Esophagus muscularis mucosa (tissue), 4 donors: ENCODE data around the gene KDM5B. TPM values are rescaled to one million over a fixed set of nuclear protein-coding genes. Genes with fewer than 3 reads are reported as not detected.

ENCODE experiments used
- DNase-seq: peaks from one replicate; pipeline ENCODE4 v3.0.0-alpha.2; 2017; ENCODE audit errors: extremely low spot score
- H3K27ac ChIP-seq, 4 donors: fragments of 200-600 bp; sonication (generic); replicated peaks in 1 of 4; 1 replicate in 3 of 4; 2 replicates in 1 of 4; pipeline ENCODE4 v1.5.1; 2016 to 2019; ENCODE audit warnings: mild to moderate bottlenecking in 1 of 4
- H3K27me3 ChIP-seq, 4 donors: fragments of 200-600 bp; sonication (generic); one replicate each; pipeline versions ENCODE4 v1.5.1 to v1.6.0; 2016 to 2019
- H3K36me3 ChIP-seq, 4 donors: fragments of 200-600 bp; sonication (generic); one replicate each; pipeline ENCODE4 v1.5.1; 2016 to 2019
- H3K4me1 ChIP-seq, 4 donors: fragments of 200-600 bp; sonication (generic); one replicate each; pipeline ENCODE4 v1.5.1; 2016 to 2019
- H3K4me3 ChIP-seq, 4 donors: fragments of 200-600 bp; sonication (generic); 1 replicate in 2 of 4; 2 replicates in 2 of 4; pipeline ENCODE4 v1.5.1; 2016 to 2019; ENCODE audit warnings: mild to moderate bottlenecking in 4 of 4, moderate library complexity in 1 of 4
- H3K9me3 ChIP-seq, 4 donors: fragments of 200-600 bp; sonication (generic); 1 replicate in 3 of 4; 2 replicates in 1 of 4; pipeline ENCODE4 v1.5.1; 2016 to 2019
- CTCF ChIP-seq, 3 experiments: fragments of 200-600 bp in 2 of 3; fragments of 450-650 bp in 1 of 3; sonication (generic) in 2 of 3; IDR thresholded peaks; one replicate each; pipeline ENCODE4 v1.5.1; 2017 to 2019; ENCODE audit warnings: antibody characterized with exemption in 3 of 3, mild to moderate bottlenecking in 2 of 3, moderate library complexity in 1 of 3
- EP300 ChIP-seq: sonication (generic); formaldehyde crosslinking; IDR thresholded peaks from one replicate; pipeline ENCODE4 v1.6.1; 2017; ENCODE audit warnings: antibody characterized with exemption
- POLR2A ChIP-seq: fragments of 450-650 bp; IDR thresholded peaks from one replicate; pipeline ENCODE4 v1.6.1; 2017; ENCODE audit warnings: antibody characterized with exemption, moderate library complexity, mild to moderate bottlenecking, low read depth
- POLR2AphosphoS5 ChIP-seq, 2 donors: sonication (generic); formaldehyde crosslinking; IDR thresholded peaks; one replicate each; pipeline ENCODE4 v1.6.1; 2017; ENCODE audit warnings: antibody characterized with exemption in 2 of 2
- WGBS: methylation state at CpG from one replicate; pipeline ENCODE4 v1.1.5; 2018; 5-methylcytosine and 5-hydroxymethylcytosine counted together
- intact Hi-C: fragments of 100-400 bp; cut with DNase I; formaldehyde crosslinking; loops from one replicate; pipeline ENCODE4 v1.15.1; 2023
- small RNA-seq, 3 donors: library from RNA; depleted of rRNA; stranded (forward); fragments of <200 nt; gene quantifications; one replicate each; pipeline ENCODE3, GENCODE V24; 2016
- total RNA-seq, 4 donors: library from RNA; depleted of rRNA; stranded (reverse); fragments of >200 nt; gene quantifications; one replicate each; pipeline versions ENCODE4 v1.1.0 to v1.2.1, GENCODE V29; 2016

The KDM5B gene
- total RNA-seq, 4 donors from 2014 or later = 21.4 to 34.9 (median 31.8) TPM

GRCh38 chr1:202681736-202682420, 126.3 kb downstream of the KDM5B start:
- H3K27me3 ChIP-seq = peaks cover 0 to 53% (median 0%) of the 10 kb centered on the region in 4 donors
- H3K27ac ChIP-seq = no peak overlapping the region
- intact Hi-C loops = no loop called here
- no peak for DNase-seq
- WGBS = 71% methylated on average over 11 of the region's 11 CpGs
- no peak overlapping the region for H3K4me3 ChIP-seq
- no peak for TF ChIP-seq CTCF (IDR thresholded peaks at IDR 0.05)
- no peak for TF ChIP-seq POLR2A
- TF ChIP-seq POLR2AphosphoS5 (IDR thresholded peaks at IDR 0.05) = no peak
- TF ChIP-seq EP300 = no peak
- no peaks in the 10 kb centered on the region for H3K36me3 ChIP-seq
- peaks cover 0 to 4% (median 0%) of the 10 kb centered on the region in 4 donors for H3K9me3 ChIP-seq
- H3K4me1 ChIP-seq = no peaks in the 10 kb centered on the region

GRCh38 chr1:202680586-202681352, 127.5 kb downstream of the KDM5B start:
- Histone ChIP-seq H3K27me3 (peaks cover 0 to 50% (median 0%) of the 10 kb centered on the region in 4 donors), H3K36me3 (no peaks in the 10 kb centered on the region), H3K4me1 (no peaks in the 10 kb centered on the region), H3K9me3 (peaks cover 0 to 4% (median 0%) of the 10 kb centered on the region in 4 donors), H3K27ac (no peak overlapping the region), H3K4me3 (no peak overlapping the region)
- no peak for DNase-seq
- WGBS = 69% methylated on average over 2 of the region's 2 CpGs
- intact Hi-C loops = no loop called here
- TF ChIP-seq POLR2AphosphoS5 (IDR thresholded peaks at IDR 0.05) = no peak
- no peak for TF ChIP-seq EP300
- TF ChIP-seq POLR2A = no peak

- no peak overlapping the region for H3K27ac ChIP-seq
- no peaks in the 10 kb centered on the region for H3K4me1 ChIP-seq
- H3K27me3 ChIP-seq = peaks cover 0 to 40% (median 0%) of the 10 kb centered on the region in 4 donors
- DNase-seq = no peak
- peaks cover 0 to 4% (median 0%) of the 10 kb centered on the region in 4 donors for H3K9me3 ChIP-seq
- TF ChIP-seq POLR2A = no peak
- no peak for TF ChIP-seq POLR2AphosphoS5 (IDR thresholded peaks at IDR 0.05)
- no peak for TF ChIP-seq CTCF (IDR thresholded peaks at IDR 0.05)
- no peak for TF ChIP-seq EP300
- 75% methylated on average over 4 of the region's 4 CpGs for WGBS
- intact Hi-C loops = no loop called here
- no peak overlapping the region for H3K4me3 ChIP-seq
- no peaks in the 10 kb centered on the region for H3K36me3 ChIP-seq
Measured at GRCh38 chr1:202679406-202680177, 128.6 kb downstream of the KDM5B start.

- Histone ChIP-seq H3K27ac (no peak overlapping the region), H3K9me3 (peaks cover 0 to 4% (median 0%) of the 10 kb centered on the region in 4 donors), H3K4me1 (no peaks in the 10 kb centered on the region), H3K36me3 (no peaks in the 10 kb centered on the region), H3K27me3 (peaks cover 0 to 35% (median 0%) of the 10 kb centered on the region in 4 donors), H3K4me3 (no peak overlapping the region)
- WGBS = 87% methylated on average over 2 of the region's 2 CpGs
- DNase-seq = no peak
- TF ChIP-seq EP300 (no peak), POLR2AphosphoS5 (IDR thresholded peaks at IDR 0.05) (no peak), CTCF (IDR thresholded peaks at IDR 0.05) (no peak), POLR2A (no peak)
- intact Hi-C loops = no loop called here
Measured at GRCh38 chr1:202677433-202677832, 130.8 kb downstream of the KDM5B start.

Small RNA genes lying within 50 kb of the gene (small RNA-seq; reads per million reads assigned to genes)
- 0 reads per million in 3 donors for gene AC098934.3

Other genes with a start within 250 kb of the KDM5B start
- gene SYT2, start 98.0 kb downstream of the KDM5B start, total RNA-seq = under 1 TPM in 2 of 4 donors, not detected in 2; 0.11 to 0.19 TPM
- gene PCAT6, start 2.5 kb upstream of the KDM5B start, total RNA-seq = not detected
- 1 to 10 TPM; 4.5 to 8.3 (median 6.9) TPM for gene RABIF, start 80.7 kb upstream of the KDM5B start, total RNA-seq
- gene KLHL12, start 118.8 kb upstream of the KDM5B start, total RNA-seq = 10 to 100 TPM; 16.7 to 22.4 (median 19.3) TPM
- 10 to 100 TPM; 53.6 to 93.4 (median 70.0) TPM for gene ADIPOR1, start 149.9 kb upstream of the KDM5B start, total RNA-seq
- 10 to 100 TPM; 28.2 to 51.2 (median 48.5) TPM for gene CYB5R1, start 158.8 kb upstream of the KDM5B start, total RNA-seq
- 10 to 100 TPM; 69.0 to 93.9 (median 87.6) TPM for gene TMEM183A, start 199.0 kb upstream of the KDM5B start, total RNA-seq
- gene PPFIA4, start 218.1 kb upstream of the KDM5B start, total RNA-seq = 1 to 10 TPM in 2 of 4 donors, under 1 TPM in 2; 0.42 to 1.6 (median 1.1) TPM